Epithelial cell of esophagus (primary cell): ENCODE data around the gene MFN1.

Experiments
- DNase-seq: peaks from one replicate; pipeline ENCODE4 v3.0.0; 2010; ENCODE audit warnings: low read depth
- H3K4me3 ChIP-seq: 2 replicates; pipeline ENCODE4 v1.5.1; 2011; ENCODE audit warnings: mild to moderate bottlenecking, low read length, control low read depth
- TF ChIP-seq, protein P1 (sequence below): IDR thresholded peaks from 2 replicates; pipeline ENCODE4 v1.5.1; 2011; ENCODE audit warnings: low read depth, mild to moderate bottlenecking, low read length, control low read depth, inconsistent platforms; ENCODE audit not compliant: insufficient read depth; ENCODE audit errors: missing control alignments

Gene MFN1

DNA sequence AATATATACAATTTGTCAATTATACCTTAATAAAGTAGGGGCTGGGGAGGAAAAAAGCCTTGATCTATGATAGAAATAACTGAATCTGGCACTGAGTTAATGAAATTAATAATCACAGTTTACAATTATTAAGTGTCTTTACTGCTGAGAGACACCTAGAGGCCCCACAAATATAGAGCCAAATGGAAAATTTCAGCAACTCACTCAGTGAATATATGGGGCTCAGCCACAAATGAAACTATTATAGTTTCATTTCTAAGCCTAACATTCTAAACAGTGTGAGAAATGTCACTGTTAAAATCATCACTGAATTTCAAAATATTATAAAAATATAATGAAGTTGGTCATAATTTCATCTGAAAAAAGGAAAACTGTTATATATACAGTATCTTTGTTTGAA, 63.5 kb downstream of the MFN1 start:
- TF ChIP-seq, protein P1, sequence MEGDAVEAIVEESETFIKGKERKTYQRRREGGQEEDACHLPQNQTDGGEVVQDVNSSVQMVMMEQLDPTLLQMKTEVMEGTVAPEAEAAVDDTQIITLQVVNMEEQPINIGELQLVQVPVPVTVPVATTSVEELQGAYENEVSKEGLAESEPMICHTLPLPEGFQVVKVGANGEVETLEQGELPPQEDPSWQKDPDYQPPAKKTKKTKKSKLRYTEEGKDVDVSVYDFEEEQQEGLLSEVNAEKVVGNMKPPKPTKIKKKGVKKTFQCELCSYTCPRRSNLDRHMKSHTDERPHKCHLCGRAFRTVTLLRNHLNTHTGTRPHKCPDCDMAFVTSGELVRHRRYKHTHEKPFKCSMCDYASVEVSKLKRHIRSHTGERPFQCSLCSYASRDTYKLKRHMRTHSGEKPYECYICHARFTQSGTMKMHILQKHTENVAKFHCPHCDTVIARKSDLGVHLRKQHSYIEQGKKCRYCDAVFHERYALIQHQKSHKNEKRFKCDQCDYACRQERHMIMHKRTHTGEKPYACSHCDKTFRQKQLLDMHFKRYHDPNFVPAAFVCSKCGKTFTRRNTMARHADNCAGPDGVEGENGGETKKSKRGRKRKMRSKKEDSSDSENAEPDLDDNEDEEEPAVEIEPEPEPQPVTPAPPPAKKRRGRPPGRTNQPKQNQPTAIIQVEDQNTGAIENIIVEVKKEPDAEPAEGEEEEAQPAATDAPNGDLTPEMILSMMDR, result no peak
- DNase-seq, result no peak
- H3K4me3 ChIP-seq, result no peak overlapping the region

DNA sequence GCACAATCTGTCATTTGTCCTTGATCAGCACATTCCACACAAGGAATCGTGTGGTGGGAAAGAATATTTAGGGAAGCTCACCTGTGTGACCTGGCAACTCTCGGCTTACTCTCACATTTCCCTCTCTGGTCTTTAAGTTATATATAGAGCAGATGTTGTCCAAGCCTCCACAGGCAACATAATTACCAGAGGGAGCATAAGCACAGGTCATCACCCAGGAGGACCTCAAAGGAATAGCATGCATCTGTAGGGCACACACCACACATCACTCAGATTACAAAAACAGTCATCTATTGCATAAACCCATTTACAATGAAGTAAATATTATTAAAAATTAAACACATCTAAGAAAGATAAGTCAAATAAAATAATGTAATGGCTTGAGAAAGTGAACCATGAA, 67.3 kb downstream of the MFN1 start:
- DNase-seq, result no peak
- TF ChIP-seq, protein P1, result no peak
- H3K4me3 ChIP-seq, result no peak overlapping the region

DNA sequence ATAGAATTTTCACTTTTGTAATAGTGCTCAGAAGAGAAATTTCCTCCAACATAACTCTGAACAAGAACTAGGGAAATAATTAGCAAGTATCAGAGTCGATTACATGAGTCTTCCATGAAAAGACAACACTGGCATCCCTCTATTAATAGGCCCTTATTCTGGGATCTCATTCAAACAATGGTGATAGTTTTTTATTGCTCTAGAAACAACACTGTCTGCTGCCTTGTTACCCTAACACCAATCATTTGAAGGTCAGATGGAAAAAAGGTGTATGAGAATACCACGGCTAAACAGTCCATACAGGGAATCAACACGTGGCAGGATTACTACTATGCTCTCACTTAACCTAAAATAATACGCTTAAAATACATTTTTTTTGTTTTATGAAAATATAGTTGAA, 67.9 kb downstream of the MFN1 start:
- H3K4me3 ChIP-seq, result no peak overlapping the region
- DNase-seq, result no peak
- TF ChIP-seq, protein P1, result no peak

DNA sequence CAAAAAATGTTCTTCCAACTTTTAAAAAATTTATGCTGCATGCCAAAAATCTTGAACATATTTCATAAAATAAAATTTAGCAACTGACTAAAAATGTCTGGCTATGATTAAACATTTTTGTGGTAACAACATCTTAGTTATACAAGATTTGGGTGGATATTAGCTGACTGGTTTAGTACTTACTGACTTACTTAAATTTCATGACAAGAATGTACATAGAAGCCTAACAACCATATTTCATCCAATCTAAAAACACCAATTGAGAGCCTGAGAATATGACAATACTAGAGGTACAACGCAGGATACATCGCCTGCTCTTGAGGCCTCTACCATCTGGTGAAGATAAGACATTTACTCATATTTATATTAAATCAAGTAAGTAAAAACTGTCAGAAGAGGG, 69.2 kb downstream of the MFN1 start:
- H3K4me3 ChIP-seq, result no peak overlapping the region
- TF ChIP-seq, protein P1, result no peak
- DNase-seq, result no peak

DNA sequence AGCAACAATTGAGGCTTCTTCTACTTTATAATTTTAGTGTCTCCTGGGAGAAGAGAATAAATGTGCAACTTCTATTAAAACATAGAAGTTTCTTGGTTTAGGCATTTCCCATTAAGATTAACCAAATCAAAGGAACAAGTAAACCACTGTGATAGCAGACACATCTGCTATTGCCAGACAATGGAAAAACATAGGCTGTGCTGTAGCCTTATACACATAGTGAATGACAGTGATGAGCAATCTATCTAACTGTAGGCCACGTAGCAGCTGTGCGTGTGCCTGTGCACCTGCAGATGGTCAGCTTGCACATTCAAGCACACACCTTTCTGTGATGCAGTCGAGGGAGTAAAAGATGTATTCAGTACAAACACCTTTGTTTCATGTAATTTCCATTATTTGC, 71.1 kb downstream of the MFN1 start:
- no peak overlapping the region for H3K4me3 ChIP-seq
- DNase-seq, result no peak
- TF ChIP-seq, protein P1, result no peak

DNA sequence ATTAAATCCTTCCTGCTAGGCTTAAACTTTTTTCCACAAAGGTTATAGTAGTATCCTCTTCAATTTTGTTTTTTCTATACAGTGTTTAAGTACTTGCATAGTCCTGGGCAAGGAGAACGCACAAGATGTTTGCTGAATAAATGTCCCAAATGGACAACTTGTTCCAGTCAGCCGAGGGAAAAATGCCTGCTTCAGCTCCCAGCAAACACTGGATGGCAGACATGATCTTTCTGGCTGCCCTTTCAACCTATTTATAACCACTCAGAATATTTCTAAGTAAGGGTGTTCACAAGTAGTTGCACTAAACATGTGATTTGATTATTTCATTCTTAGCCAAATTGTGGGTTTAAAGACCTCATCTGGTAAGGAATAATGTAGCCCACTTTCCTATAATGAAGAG, 74.0 kb downstream of the MFN1 start:
- TF ChIP-seq, protein P1, result peak; percentile 48
- DNase-seq, result peak; percentile 41
- H3K4me3 ChIP-seq, result no peak overlapping the region

DNA sequence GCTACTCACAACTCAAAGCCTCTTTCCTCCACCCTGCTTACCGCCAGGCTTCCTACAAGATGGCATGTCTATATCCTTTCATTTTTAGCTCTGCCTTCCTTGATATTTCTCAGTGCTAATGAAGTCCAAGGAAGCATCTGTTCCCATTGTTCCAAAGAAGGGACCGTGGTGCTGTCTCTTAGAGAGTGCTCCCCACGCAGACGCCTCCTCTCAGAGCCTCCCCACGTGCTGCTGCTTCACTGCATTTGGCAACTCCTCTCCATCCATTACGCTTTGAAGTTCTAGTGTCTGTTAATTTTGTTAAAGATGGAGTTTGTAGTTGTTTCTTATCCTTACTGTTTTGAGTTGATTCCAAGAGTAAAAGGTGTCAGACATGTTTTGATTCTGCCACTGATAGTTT, 77.6 kb downstream of the MFN1 start:
- TF ChIP-seq, protein P1, result no peak
- no peak overlapping the region for H3K4me3 ChIP-seq
- DNase-seq, result no peak
